PC-9 (cell line): ENCODE data around the gene TUSC2. TPM values are rescaled to one million over a fixed set of nuclear protein-coding genes. Genes with fewer than 3 reads are reported as not detected.

ENCODE experiments used
- BruUV-seq: library from RNA; stranded (reverse); fragments of 400-500 nt; replicated peaks from 2 replicates; lab custom pipeline; 2021; lab: Mats Ljungman, UMichigan
- CTCF ChIA-PET: fragments of 300-600 bp; sonication (Branson Sonifier 250); formaldehyde crosslinking; loops from one replicate; lab custom pipeline; 2022; ENCODE audit warnings: antibody characterized with exemption; lab: Charles Lee
- POLR2A ChIA-PET: fragments of 300-600 bp; sonication (Branson Sonifier 250); formaldehyde crosslinking; loops from one replicate; lab custom pipeline; 2022; ENCODE audit warnings: antibody characterized with exemption; ENCODE audit not compliant: unreplicated experiment; lab: Charles Lee
- DNase-seq, 2 experiments: peaks; one replicate each; pipeline versions ENCODE4 v3.0.0 to v3.0.0-alpha.2; 2015 to 2022; ENCODE audit warnings: mixed read lengths in 1 of 2
- H2AFZ ChIP-seq: fragments of 200-600 bp; sonication (generic); 2 replicates; pipeline ENCODE4 v1.8.1; 2017; ENCODE audit warnings: antibody characterized with exemption
- H3F3A ChIP-seq: fragments of 200-600 bp; sonication (generic); 2 replicates; pipeline ENCODE4 v1.8.1; 2017; ENCODE audit warnings: antibody characterized with exemption, mild to moderate bottlenecking, low read depth; ENCODE audit not compliant: insufficient read depth
- H3K27ac ChIP-seq: fragments of 200-600 bp; sonication (generic); 2 replicates; pipeline ENCODE4 v1.6.1; 2016; ENCODE audit warnings: mixed run types
- H3K27me3 ChIP-seq: fragments of 200-600 bp; sonication (generic); 2 replicates; pipeline ENCODE4 v1.6.1; 2016; ENCODE audit warnings: low read depth, mixed run types; ENCODE audit not compliant: insufficient read depth
- H3K36me3 ChIP-seq: fragments of 200-600 bp; sonication (generic); 2 replicates; pipeline ENCODE4 v1.6.1; 2016; ENCODE audit warnings: low read depth, mixed run types
- H3K4me1 ChIP-seq: fragments of 200-600 bp; sonication (generic); replicated peaks from 2 replicates; pipeline ENCODE4 v1.6.1; 2016; ENCODE audit warnings: mixed run types; ENCODE audit not compliant: insufficient read depth
- H3K4me2 ChIP-seq: fragments of 200-600 bp; sonication (generic); 2 replicates; pipeline ENCODE4 v1.6.1; 2017; ENCODE audit warnings: mixed run types
- H3K4me3 ChIP-seq: fragments of 200-600 bp; sonication (generic); 2 replicates; pipeline ENCODE4 v1.6.1; 2016; ENCODE audit warnings: mixed run types
- H3K79me2 ChIP-seq: fragments of 200-600 bp; sonication (generic); 2 replicates; pipeline ENCODE4 v1.6.1; 2017; ENCODE audit warnings: low read depth, mixed run types
- H3K9me2 ChIP-seq: fragments of 200-600 bp; sonication (generic); 2 replicates; pipeline ENCODE4 v1.8.1; 2017; ENCODE audit warnings: mild to moderate bottlenecking; ENCODE audit not compliant: insufficient read depth
- H3K9me3 ChIP-seq: fragments of 200-600 bp; sonication (generic); 2 replicates; pipeline ENCODE4 v1.8.1; 2016; ENCODE audit warnings: low read depth; ENCODE audit not compliant: insufficient read depth
- H4K20me1 ChIP-seq: fragments of 200-600 bp; sonication (generic); 2 replicates; pipeline ENCODE4 v1.8.1; 2017; ENCODE audit not compliant: insufficient read depth
- CTCF ChIP-seq: fragments of 200-600 bp; sonication (generic); conservative IDR thresholded peaks from 2 replicates; pipeline ENCODE4 v1.6.1; 2017; ENCODE audit warnings: mixed run types, antibody characterized with exemption, mild to moderate bottlenecking, moderate library complexity
- EZH2 ChIP-seq: fragments of 200-600 bp; sonication (generic); IDR thresholded peaks from 2 replicates; pipeline ENCODE4 v1.8.0; 2017; ENCODE audit warnings: antibody characterized with exemption, low read depth
- intact Hi-C: fragments of 100-400 bp; cut with micrococcal nuclease; formaldehyde crosslinking; loops from one replicate; pipeline ENCODE4 v1.10.0; 2022; ENCODE audit not compliant: unreplicated experiment
- total RNA-seq: library from RNA; stranded (reverse); gene quantifications from 2 replicates; pipeline ENCODE4 v1.2.3, GENCODE V29; 2021

Gene TUSC2
- total RNA-seq, 1 experiment from 2014 or later: 24.7 TPM

GRCh38 chr3:50319894-50320625 is 8.0 kb downstream of the TUSC2 start:
- CTCF ChIA-PET: no interaction called here
- H2AFZ ChIP-seq: no peak overlapping the region
- H3K4me1 ChIP-seq: peaks cover 46% of the 10 kb centered on the region

GRCh38 chr3:50319181-50319893 is 8.7 kb downstream of the TUSC2 start:
- Histone ChIP-seq H3K4me1 (peaks cover 53% of the 10 kb centered on the region), H3F3A (peaks cover 38% of the 10 kb centered on the region), H3K4me3 (no peak overlapping the region), H2AFZ (no peak overlapping the region), H4K20me1 (peaks cover 7% of the 10 kb centered on the region; the same call in 1 of the 2 replicates), H3K27ac (no peak overlapping the region), H3K36me3 (peaks cover 7% of the 10 kb centered on the region; the same call in 1 of the 2 replicates), H3K4me2 (peak overlapping the region; percentile 91), H3K9me2 (no peaks in the 10 kb centered on the region), H3K9me3 (no peaks in the 10 kb centered on the region), H3K27me3 (no peaks in the 10 kb centered on the region), H3K79me2 (peaks cover 32% of the 10 kb centered on the region)
- TF ChIP-seq CTCF (no peak), EZH2 (no peak)
- POLR2A ChIA-PET: no interaction called here
- no peak for DNase-seq
- BruUV-seq: no TSS peak
- intact Hi-C loops: no loop called here
- CTCF ChIA-PET: no interaction called here

More at GRCh38 chr3:50319894-50320625, 8.0 kb downstream of the TUSC2 start:
- TF ChIP-seq CTCF: no peak
- no peak for TF ChIP-seq EZH2
- peak overlapping the region; percentile 91 for H3K4me2 ChIP-seq
- POLR2A ChIA-PET: no interaction called here
- H3K79me2 ChIP-seq: peaks cover 29% of the 10 kb centered on the region
- H3K27ac ChIP-seq: no peak overlapping the region
- intact Hi-C loops: no loop called here
- BruUV-seq: no TSS peak
- H3K27me3 ChIP-seq: no peaks in the 10 kb centered on the region
- H4K20me1 ChIP-seq: peaks cover 7% of the 10 kb centered on the region; the same call in 1 of the 2 replicates
- no peaks in the 10 kb centered on the region for H3K9me2 ChIP-seq
- H3K4me3 ChIP-seq: peak overlapping the region; percentile 69
- H3F3A ChIP-seq: peaks cover 41% of the 10 kb centered on the region
- no peaks in the 10 kb centered on the region for H3K9me3 ChIP-seq
- H3K36me3 ChIP-seq: peaks cover 7% of the 10 kb centered on the region; the same call in 1 of the 2 replicates
- DNase-seq: no peak

- POLR2A ChIA-PET: no interaction called here
- intact Hi-C loops: no loop called here
- Histone ChIP-seq H3K27me3 (no peaks in the 10 kb centered on the region), H3K9me3 (no peaks in the 10 kb centered on the region), H4K20me1 (peaks cover 7% of the 10 kb centered on the region; the same call in 1 of the 2 replicates), H3K4me2 (peak overlapping the region; percentile 91), H3K79me2 (peaks cover 32% of the 10 kb centered on the region), H3F3A (peaks cover 38% of the 10 kb centered on the region), H3K27ac (no peak overlapping the region), H3K4me3 (no peak overlapping the region), H3K9me2 (no peaks in the 10 kb centered on the region), H3K36me3 (peaks cover 7% of the 10 kb centered on the region; the same call in 1 of the 2 replicates), H3K4me1 (peaks cover 53% of the 10 kb centered on the region), H2AFZ (no peak overlapping the region)
- TF ChIP-seq CTCF: no peak
- no TSS peak for BruUV-seq
- no peak for DNase-seq
- CTCF ChIA-PET: no interaction called here
Observed at GRCh38 chr3:50318615-50319014, 9.4 kb downstream of the TUSC2 start.
